ENCODE results near the gene RSRC2.

DNA sequence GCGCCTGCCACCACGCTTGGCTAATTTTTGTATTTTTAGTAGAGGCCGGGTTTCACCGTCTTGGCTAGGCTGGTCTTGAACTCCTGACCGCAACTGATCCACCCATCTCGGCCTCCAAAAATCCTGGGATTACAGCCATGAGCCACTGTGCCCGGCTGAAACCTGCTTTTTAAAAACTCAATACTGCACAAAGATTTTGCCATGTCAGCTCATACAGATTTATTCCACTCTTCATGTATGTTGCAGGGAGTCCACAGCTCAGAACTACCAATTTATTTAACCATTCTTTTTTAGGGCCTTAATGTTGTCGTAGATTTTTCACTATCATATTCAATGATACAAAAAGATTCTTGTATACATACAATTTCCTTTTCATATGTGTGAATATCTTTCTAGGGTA is 46.0 kb downstream of the RSRC2 start:
- TF ChIP-seq EZH2 (IDR thresholded peaks at IDR 0.05; ENCODE audit: borderline replicate concordance, low read depth, low read length, poor library complexity, severe bottlenecking): no peak
- TF ChIP-seq, protein P1, sequence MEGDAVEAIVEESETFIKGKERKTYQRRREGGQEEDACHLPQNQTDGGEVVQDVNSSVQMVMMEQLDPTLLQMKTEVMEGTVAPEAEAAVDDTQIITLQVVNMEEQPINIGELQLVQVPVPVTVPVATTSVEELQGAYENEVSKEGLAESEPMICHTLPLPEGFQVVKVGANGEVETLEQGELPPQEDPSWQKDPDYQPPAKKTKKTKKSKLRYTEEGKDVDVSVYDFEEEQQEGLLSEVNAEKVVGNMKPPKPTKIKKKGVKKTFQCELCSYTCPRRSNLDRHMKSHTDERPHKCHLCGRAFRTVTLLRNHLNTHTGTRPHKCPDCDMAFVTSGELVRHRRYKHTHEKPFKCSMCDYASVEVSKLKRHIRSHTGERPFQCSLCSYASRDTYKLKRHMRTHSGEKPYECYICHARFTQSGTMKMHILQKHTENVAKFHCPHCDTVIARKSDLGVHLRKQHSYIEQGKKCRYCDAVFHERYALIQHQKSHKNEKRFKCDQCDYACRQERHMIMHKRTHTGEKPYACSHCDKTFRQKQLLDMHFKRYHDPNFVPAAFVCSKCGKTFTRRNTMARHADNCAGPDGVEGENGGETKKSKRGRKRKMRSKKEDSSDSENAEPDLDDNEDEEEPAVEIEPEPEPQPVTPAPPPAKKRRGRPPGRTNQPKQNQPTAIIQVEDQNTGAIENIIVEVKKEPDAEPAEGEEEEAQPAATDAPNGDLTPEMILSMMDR (conservative IDR thresholded peaks at IDR 0.05; ENCODE audit: low read depth, low read length): no peak
